A673 (cell line): Measurements from ENCODE around the gene ZNF248.

ENCODE experiments used
- CTCF ChIP-seq: fragments of 300-800, 200-600 bp; sonication (generic); conservative IDR thresholded peaks from 2 replicates; pipeline ENCODE4 v1.5.1; 2017; ENCODE audit warnings: low read depth, mild to moderate bottlenecking, antibody characterized with exemption, low read length, moderate library complexity, mixed read lengths
- EZH2 ChIP-seq: fragments of 200-600 bp; sonication (generic); IDR thresholded peaks from 2 replicates; pipeline ENCODE4 v1.6.1; 2017; ENCODE audit warnings: borderline replicate concordance, low read depth, mild to moderate bottlenecking, mixed read lengths, antibody characterized with exemption, low read length; ENCODE audit not compliant: poor library complexity, severe bottlenecking

- TF ChIP-seq CTCF, result no peak
- TF ChIP-seq EZH2, result no peak
Measured at GRCh38 chr10:37741831-37742230, 115.6 kb downstream of the ZNF248 start.
